Fibroblast of mammary gland (primary cell): Measurements from ENCODE around the gene EME2.

Experiments used
- DNase-seq: peaks from one replicate; pipeline ENCODE4 v3.0.0-alpha.2; 2010; ENCODE audit warnings: low read depth
- H3K4me3 ChIP-seq: 2 replicates; pipeline ENCODE4 v1.5.1; 2011; ENCODE audit warnings: low read depth, mild to moderate bottlenecking, low read length, moderate library complexity; ENCODE audit not compliant: control insufficient read depth
- TF ChIP-seq, protein P1 (sequence below): conservative IDR thresholded peaks from 2 replicates; pipeline ENCODE4 v1.5.1; 2011; ENCODE audit warnings: low read depth, low read length, inconsistent platforms; ENCODE audit not compliant: control insufficient read depth, insufficient read depth

Gene EME2

DNA sequence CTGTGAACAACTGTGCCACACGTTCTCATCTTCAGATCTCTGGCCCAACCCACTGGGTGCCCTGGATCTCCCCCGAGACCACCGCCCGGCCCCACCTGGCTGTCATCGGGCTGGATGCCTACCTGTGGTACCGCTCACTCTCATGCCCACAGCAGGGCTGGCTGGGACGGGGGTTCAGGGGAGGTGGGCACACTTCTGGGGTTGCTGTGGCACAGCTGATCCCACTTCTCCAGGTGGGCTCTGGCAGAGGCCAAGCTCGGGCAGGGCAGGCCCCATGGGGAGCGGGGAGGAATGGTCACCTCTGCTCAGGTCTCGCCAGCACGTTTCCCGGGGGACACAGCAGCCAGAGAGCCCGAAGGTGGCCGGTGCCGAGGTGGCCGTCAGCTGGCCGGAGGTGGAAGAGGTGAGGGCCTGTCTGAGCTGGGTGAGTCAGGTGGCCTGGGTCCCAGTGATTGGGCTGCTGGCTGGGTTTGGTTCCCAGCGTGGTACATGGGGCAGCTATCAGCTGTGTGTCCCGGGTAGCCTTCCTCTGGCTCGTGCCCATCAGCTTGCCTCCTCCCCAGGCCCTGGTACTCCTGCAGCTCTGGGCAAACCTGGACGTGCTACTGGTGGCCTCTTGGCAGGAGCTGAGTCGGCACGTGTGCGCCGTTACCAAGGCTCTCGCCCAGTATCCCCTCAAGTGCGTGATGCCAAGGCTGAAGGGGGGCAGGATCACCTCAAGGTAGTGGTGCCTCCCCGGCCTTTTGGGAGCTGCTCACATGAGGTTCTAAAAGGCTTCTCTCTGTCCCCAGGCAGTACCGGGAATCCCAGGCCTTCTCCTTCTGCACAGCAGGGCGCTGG is 2.6 kb downstream of the EME2 start:
- DNase-seq: no peak
- H3K4me3 ChIP-seq: no peak overlapping the region
- TF ChIP-seq, protein P1, sequence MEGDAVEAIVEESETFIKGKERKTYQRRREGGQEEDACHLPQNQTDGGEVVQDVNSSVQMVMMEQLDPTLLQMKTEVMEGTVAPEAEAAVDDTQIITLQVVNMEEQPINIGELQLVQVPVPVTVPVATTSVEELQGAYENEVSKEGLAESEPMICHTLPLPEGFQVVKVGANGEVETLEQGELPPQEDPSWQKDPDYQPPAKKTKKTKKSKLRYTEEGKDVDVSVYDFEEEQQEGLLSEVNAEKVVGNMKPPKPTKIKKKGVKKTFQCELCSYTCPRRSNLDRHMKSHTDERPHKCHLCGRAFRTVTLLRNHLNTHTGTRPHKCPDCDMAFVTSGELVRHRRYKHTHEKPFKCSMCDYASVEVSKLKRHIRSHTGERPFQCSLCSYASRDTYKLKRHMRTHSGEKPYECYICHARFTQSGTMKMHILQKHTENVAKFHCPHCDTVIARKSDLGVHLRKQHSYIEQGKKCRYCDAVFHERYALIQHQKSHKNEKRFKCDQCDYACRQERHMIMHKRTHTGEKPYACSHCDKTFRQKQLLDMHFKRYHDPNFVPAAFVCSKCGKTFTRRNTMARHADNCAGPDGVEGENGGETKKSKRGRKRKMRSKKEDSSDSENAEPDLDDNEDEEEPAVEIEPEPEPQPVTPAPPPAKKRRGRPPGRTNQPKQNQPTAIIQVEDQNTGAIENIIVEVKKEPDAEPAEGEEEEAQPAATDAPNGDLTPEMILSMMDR: no peak

DNA sequence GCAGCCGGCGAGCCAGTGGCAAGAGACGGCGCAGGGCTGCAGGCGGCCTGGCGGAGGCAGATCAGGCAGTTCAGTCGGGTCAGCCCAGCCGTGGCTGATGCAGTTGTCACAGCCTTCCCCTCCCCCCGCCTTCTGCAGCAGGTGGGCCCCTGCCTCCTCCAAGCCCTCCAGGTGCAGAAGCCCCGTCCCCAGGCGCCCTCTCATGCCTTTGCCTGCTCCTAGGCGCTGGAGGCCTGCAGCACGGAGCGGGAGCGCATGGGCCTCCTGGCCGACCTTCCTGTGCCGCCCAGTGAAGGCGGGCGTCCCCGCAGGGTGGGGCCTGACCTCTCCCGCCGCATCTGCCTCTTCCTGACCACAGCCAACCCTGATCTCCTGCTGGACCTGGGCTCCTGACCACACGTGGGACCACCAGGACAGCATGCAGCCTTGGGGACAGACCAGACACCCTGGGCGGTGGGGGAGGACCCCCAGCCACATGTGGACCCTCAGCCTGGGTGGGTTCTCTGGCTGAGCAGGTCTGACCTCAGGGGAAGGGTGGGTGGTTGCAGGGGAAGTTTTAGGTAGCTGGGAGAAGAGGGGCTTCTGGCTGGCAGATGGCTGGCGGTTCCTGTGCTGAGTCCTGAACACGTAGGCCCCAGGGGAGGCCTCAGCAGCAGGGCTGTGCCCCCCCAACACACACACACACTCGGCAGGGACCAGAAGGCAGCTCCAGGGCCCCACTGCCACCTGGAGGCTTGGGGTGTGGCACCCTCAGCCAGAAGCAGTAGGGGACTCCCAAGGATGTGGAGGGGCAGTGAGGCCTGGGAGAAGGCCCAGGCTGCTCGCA is 3.4 kb downstream of the EME2 start:
- no peak for DNase-seq
- H3K4me3 ChIP-seq: no peak overlapping the region
- TF ChIP-seq, protein P1: no peak

DNA sequence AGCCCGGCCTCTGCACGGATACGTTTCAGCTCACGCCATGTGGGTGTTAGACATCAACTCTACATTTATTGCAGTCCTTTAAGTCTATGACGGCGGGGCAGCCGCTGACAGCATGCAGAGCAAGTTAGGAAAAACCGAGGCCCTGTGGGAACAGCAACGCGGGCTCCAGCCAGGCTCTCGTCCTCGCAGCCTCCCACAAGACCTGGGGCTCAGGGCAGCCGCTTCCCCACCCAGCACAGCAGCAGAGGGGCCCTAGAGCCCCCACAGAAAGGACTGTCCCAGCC is 4.0 kb downstream of the EME2 start:
- no peak for DNase-seq
- TF ChIP-seq, protein P1: no peak
- no peak overlapping the region for H3K4me3 ChIP-seq

DNA sequence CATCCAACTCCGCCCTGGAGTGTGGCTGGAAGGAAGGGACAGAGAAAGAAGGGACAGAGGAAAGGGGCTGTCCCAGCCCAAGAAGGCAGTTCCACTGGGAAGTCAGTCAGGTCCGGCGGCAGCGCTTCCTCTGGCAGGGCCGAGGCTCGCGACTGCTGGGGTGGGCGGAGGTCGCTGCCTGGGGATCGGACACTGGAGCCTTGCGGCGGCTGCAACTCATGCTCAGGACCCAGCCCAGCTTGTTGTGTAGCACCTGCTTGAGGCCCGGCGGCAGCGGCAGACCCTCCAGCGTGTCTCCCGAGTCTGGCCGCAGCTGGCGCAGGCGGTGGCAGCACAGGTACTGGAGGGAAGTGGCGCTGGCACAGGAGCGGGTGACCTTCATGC is 4.4 kb downstream of the EME2 start:
- no peak overlapping the region for H3K4me3 ChIP-seq
- DNase-seq: no peak
- TF ChIP-seq, protein P1: no peak

DNA sequence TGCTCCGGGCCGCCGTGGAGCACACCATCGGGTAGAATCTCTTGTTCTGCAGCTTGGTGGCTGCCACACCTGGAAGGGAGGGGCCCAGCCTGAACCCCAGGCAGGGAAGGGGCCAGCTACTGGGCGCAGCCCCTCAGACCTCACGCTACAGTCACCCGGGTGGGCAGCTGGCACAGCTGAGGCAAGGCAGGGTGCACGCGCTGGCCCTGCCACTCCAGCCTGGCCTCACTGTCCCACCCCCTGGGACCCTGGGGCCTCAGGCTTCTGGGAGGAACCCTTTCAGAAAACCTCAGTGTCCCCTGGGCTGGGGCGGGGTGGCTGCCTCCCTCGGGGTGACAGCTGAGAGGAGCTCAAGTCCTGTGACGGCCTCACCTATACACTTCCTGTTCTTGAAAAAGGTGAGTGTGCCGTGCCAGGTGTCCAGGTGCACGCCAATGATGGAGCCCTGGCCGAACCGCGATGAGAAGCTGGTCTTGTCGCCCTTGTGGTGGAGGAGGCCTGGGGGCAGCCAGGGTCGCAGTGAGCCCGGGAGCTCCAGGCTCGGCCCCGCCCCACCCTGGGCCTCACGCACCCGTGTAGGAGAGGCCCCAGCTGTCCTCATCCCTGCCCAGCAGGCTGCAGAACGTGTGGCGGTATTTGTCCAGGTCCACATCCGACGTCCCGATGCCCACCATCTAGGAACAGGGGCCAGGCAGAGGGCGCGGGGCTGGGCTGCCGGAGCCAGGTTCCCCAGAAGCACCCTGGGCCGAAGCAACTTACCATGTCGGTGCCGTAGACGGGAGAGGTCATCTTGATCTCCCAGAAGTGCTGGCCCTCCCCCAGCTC is 5.0 kb downstream of the EME2 start:
- DNase-seq: no peak
- no peak overlapping the region for H3K4me3 ChIP-seq

More for the DNA sequence above, 5.0 kb downstream of the EME2 start:
- TF ChIP-seq, protein P1: no peak
